Measurements from ENCODE around the gene AIMP1. TPM values are rescaled to one million over a fixed set of nuclear protein-coding genes. Genes with fewer than 3 reads are reported as not detected.

AIMP1 gene
- total and polyA plus RNA-seq, 12 donors: 7.3 to 75.2 (median 37.0) TPM

GRCh38 chr4:106323119-106323518 lies 6.8 kb downstream of the AIMP1 start:
- peaks cover 0 to 15% of the 10 kb centered on the region in 2 donors for H3K36me3 ChIP-seq (replicated peaks in 1 of 2)
- no peak overlapping the region for H3K27ac ChIP-seq
- no peak for DNase-seq
- H3K4me3 ChIP-seq: no peak overlapping the region
- no peak for TF ChIP-seq POLR2A (IDR thresholded peaks at IDR 0.05)
- no peak for TF ChIP-seq CTCF (IDR thresholded peaks at IDR 0.05)
- H3K4me1 ChIP-seq (replicated peaks in 1 of 2): peaks cover 0 to 21% of the 10 kb centered on the region in 2 donors
- peaks cover 0 to 5% (median 0%) of the 10 kb centered on the region in 3 donors for H3K9me3 ChIP-seq (replicated peaks in 1 of 3)
- intact Hi-C loops (cut with DNase I): no loop called here
- H3K27me3 ChIP-seq: no peaks in the 10 kb centered on the region

- intact Hi-C loops (cut with DNase I): no loop called here
- peaks cover 0 to 40% of the 10 kb centered on the region in 2 donors for H3K36me3 ChIP-seq (replicated peaks in 1 of 2)
Observed at GRCh38 chr4:106325800-106326199, 9.4 kb downstream of the AIMP1 start.

DNA sequence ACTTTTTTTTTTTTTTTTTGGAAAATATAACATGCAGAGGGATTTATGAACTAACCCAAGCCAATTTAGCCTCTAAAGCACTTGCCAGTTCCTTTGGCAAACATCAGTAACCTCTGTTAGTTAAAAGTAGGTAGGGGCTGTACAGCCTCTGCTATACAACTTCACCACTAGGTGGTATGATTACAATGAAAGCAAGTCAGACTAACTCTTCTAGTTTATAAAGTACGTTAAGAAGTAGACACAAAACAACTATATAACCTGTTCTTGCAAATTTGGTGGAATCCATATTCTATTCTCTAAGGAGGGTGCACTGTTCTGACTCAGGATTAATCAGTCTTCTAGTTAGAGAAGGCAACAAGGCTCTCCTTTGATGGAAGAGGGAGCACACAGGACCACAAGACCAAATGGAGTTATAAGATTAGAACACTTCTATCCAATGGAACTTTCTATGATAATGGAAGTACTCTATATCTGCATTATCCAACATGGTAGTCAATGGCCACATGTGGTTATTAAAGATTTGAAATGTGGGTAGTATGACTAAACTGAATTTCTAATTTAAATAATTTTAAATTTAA lies 12.8 kb downstream of the AIMP1 start:
- Histone ChIP-seq H3K4me3 (no peak overlapping the region), H3K36me3 (replicated peaks in 1 of 2) (peaks cover 0 to 59% of the 10 kb centered on the region in 2 donors), H3K4me1 (replicated peaks in 1 of 2) (no peaks in the 10 kb centered on the region), H3K9me3 (replicated peaks in 1 of 3) (no peaks in the 10 kb centered on the region), H3K27ac (no peak overlapping the region), H3K27me3 (no peaks in the 10 kb centered on the region)
- TF ChIP-seq CTCF (IDR thresholded peaks at IDR 0.05) (peak; percentile 40 to 62 (median 42)), POLR2A (IDR thresholded peaks at IDR 0.05) (no peak)
- intact Hi-C loops (cut with DNase I): no loop called here
- WGBS, 4 donors: 0 to 17% (median 10%) methylated on average over 1 of the region's 1 CpG
- DNase-seq: no peak

More at GRCh38 chr4:106325800-106326199, 9.4 kb downstream of the AIMP1 start:
- Histone ChIP-seq H3K4me1 (replicated peaks in 1 of 2) (peaks cover 0 to 8% of the 10 kb centered on the region in 2 donors), H3K9me3 (replicated peaks in 1 of 3) (peaks cover 0 to 5% (median 0%) of the 10 kb centered on the region in 3 donors), H3K27me3 (no peaks in the 10 kb centered on the region), H3K27ac (no peak overlapping the region), H3K4me3 (no peak overlapping the region)
- no peak for TF ChIP-seq CTCF (IDR thresholded peaks at IDR 0.05)
- no peak for TF ChIP-seq POLR2A (IDR thresholded peaks at IDR 0.05)
- DNase-seq: no peak

DNA sequence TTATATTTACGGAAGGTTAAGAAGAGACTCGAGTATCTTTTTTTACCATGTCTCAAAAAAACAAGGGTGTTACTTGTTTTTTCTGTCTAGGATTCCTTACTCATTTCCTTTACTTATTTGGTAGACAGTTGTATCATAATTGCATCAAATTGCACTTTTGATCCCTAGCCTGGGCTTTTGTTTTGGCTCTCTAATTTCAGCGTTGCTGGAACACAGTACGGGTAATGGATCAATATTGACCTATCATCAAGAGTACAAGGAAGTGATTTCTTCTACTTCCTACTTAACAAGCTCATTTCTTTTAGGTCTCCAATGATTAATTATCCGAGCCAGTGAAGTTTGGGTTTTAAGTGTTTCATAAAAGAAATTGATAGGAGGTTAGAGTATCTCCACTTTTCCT lies 16.8 kb downstream of the AIMP1 start:
- Histone ChIP-seq H3K9me3 (replicated peaks in 1 of 3) (no peaks in the 10 kb centered on the region), H3K27me3 (no peaks in the 10 kb centered on the region), H3K4me1 (replicated peaks in 1 of 2) (no peaks in the 10 kb centered on the region), H3K4me3 (no peak overlapping the region), H3K36me3 (replicated peaks in 1 of 2) (peaks cover 0 to 63% of the 10 kb centered on the region in 2 donors), H3K27ac (no peak overlapping the region)
- intact Hi-C loops (cut with DNase I): no loop called here
- DNase-seq: no peak
- 91 to 95% (median 93%) methylated on average over 5 of the region's 5 CpGs for WGBS, 4 donors
- TF ChIP-seq CTCF (IDR thresholded peaks at IDR 0.05) (no peak), POLR2A (IDR thresholded peaks at IDR 0.05) (no peak)

Measured in adrenal gland (tissue), 12 donors.